Measurements from ENCODE around the gene EIF4G3.

EIF4G3 gene

DNA sequence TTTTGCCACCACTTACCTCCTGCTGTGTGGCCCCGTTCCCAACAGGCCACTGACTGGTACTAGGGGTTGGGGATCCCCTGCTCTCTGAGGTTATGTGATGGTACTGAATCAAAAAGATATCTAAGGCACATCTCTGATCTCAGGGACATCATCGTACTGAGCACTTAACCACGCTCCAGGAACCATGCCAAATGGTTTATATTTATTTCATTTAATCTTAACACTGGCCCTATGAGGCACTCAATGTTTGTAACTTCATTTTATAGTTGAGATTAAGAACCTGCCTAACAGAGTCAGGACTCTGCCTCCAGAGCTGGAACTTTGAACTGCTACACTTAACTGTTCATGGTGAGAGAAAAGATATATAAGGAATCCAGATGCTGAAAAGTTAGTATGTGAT is 291.6 kb downstream of the EIF4G3 start:
- peaks cover 12% of the 10 kb centered on the region; the same call in 1 of the 2 replicates for H3K36me3 ChIP-seq (ENCODE audit: low read length)
- no peaks in the 10 kb centered on the region for H3K9me3 ChIP-seq (ENCODE audit: insufficient read depth, low read length)
- no peak overlapping the region for H3K9ac ChIP-seq (ENCODE audit: low read length)
- H2AFZ ChIP-seq (ENCODE audit: low read depth, low read length, severe bottlenecking): no peak overlapping the region
- no peaks in the 10 kb centered on the region for H3K9me2 ChIP-seq (replicated peaks; ENCODE audit: insufficient read depth, low read length)
- H3K27ac ChIP-seq (ENCODE audit: low read depth, low read length): no peak overlapping the region
- H3K79me2 ChIP-seq (ENCODE audit: insufficient read depth, low read length): no peaks in the 10 kb centered on the region
- no peak for TF ChIP-seq EZH2phosphoT487 (conservative IDR thresholded peaks at IDR 0.05; ENCODE audit: low read length)
- TF ChIP-seq, protein P1, sequence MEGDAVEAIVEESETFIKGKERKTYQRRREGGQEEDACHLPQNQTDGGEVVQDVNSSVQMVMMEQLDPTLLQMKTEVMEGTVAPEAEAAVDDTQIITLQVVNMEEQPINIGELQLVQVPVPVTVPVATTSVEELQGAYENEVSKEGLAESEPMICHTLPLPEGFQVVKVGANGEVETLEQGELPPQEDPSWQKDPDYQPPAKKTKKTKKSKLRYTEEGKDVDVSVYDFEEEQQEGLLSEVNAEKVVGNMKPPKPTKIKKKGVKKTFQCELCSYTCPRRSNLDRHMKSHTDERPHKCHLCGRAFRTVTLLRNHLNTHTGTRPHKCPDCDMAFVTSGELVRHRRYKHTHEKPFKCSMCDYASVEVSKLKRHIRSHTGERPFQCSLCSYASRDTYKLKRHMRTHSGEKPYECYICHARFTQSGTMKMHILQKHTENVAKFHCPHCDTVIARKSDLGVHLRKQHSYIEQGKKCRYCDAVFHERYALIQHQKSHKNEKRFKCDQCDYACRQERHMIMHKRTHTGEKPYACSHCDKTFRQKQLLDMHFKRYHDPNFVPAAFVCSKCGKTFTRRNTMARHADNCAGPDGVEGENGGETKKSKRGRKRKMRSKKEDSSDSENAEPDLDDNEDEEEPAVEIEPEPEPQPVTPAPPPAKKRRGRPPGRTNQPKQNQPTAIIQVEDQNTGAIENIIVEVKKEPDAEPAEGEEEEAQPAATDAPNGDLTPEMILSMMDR (IDR thresholded peaks at IDR 0.05; ENCODE audit: insufficient read depth, low read length, poor library complexity, severe bottlenecking): no peak
- H3K4me2 ChIP-seq (ENCODE audit: low read depth, low read length, poor library complexity, severe bottlenecking): no peak overlapping the region
- H4K20me1 ChIP-seq (ENCODE audit: low read depth, low read length): no peaks in the 10 kb centered on the region
- no peaks in the 10 kb centered on the region for H3K27me3 ChIP-seq (ENCODE audit: low read length)
- H3K4me3 ChIP-seq (ENCODE audit: insufficient read depth, low read length, poor library complexity, severe bottlenecking): no peak overlapping the region
- H3F3A ChIP-seq (ENCODE audit: insufficient read depth): no peaks in the 10 kb centered on the region

DNA sequence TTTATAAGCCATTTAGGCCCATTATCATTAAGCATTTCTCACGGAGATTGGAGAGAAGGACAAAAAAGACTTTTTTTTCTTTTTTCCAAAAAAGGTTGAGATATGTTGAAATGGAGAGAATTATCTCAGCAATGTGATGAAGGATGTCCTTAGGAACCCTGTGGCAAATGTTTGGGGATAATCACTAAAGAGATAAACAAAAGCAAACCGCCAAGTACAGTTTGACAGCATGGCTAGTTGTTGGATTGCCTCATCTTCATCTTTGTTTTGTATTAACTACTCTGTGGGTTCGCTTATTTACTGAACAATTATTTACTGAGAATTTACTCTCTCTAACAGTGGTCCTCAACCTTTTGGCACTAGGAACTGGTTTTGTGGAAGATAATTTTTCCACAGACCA is 292.2 kb downstream of the EIF4G3 start:
- H4K20me1 ChIP-seq (ENCODE audit: low read depth, low read length): no peaks in the 10 kb centered on the region
- no peak overlapping the region for H3K4me2 ChIP-seq (ENCODE audit: low read depth, low read length, poor library complexity, severe bottlenecking)
- H3K4me3 ChIP-seq (ENCODE audit: insufficient read depth, low read length, poor library complexity, severe bottlenecking): no peak overlapping the region
- no peak overlapping the region for H2AFZ ChIP-seq (ENCODE audit: low read depth, low read length, severe bottlenecking)
- H3K36me3 ChIP-seq (ENCODE audit: low read length): peaks cover 15% of the 10 kb centered on the region; the same call in 1 of the 2 replicates
- TF ChIP-seq, protein P1 (IDR thresholded peaks at IDR 0.05; ENCODE audit: insufficient read depth, low read length, poor library complexity, severe bottlenecking): no peak
- TF ChIP-seq EZH2phosphoT487 (conservative IDR thresholded peaks at IDR 0.05; ENCODE audit: low read length): no peak
- no peaks in the 10 kb centered on the region for H3K79me2 ChIP-seq (ENCODE audit: insufficient read depth, low read length)
- no peaks in the 10 kb centered on the region for H3F3A ChIP-seq (ENCODE audit: insufficient read depth)
- H3K27me3 ChIP-seq (ENCODE audit: low read length): no peaks in the 10 kb centered on the region
- H3K9me2 ChIP-seq (replicated peaks; ENCODE audit: insufficient read depth, low read length): no peaks in the 10 kb centered on the region
- no peak overlapping the region for H3K27ac ChIP-seq (ENCODE audit: low read depth, low read length)
- no peaks in the 10 kb centered on the region for H3K9me3 ChIP-seq (ENCODE audit: insufficient read depth, low read length)
- H3K9ac ChIP-seq (ENCODE audit: low read length): no peak overlapping the region

DNA sequence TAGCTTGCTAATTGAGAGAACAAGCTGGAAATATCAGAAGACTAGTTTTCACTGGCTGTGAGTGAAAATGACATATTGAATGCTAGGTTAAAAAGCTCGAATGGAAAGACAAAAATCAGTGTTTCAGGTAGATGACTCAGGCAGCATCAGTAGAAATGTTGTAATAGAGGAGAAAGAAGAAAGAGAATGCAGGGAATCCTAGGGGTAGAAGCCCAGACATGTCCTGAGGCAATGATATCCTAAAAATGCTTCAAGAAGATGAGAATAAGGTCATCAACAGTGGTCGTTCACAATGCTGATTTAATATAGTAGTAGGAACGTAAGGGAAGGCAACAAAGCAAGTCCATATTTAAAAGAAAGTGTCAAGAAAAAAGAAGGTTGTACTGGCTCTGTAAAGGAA is 292.9 kb downstream of the EIF4G3 start:
- TF ChIP-seq EZH2phosphoT487 (conservative IDR thresholded peaks at IDR 0.05; ENCODE audit: low read length): no peak
- TF ChIP-seq, protein P1 (IDR thresholded peaks at IDR 0.05; ENCODE audit: insufficient read depth, low read length, poor library complexity, severe bottlenecking): no peak
- no peaks in the 10 kb centered on the region for H3K79me2 ChIP-seq (ENCODE audit: insufficient read depth, low read length)
- no peak overlapping the region for H3K27ac ChIP-seq (ENCODE audit: low read depth, low read length)
- no peak overlapping the region for H3K9ac ChIP-seq (ENCODE audit: low read length)
- no peak overlapping the region for H3K4me2 ChIP-seq (ENCODE audit: low read depth, low read length, poor library complexity, severe bottlenecking)
- H3K4me3 ChIP-seq (ENCODE audit: insufficient read depth, low read length, poor library complexity, severe bottlenecking): no peak overlapping the region
- no peaks in the 10 kb centered on the region for H3K9me2 ChIP-seq (replicated peaks; ENCODE audit: insufficient read depth, low read length)
- no peak overlapping the region for H2AFZ ChIP-seq (ENCODE audit: low read depth, low read length, severe bottlenecking)
- no peaks in the 10 kb centered on the region for H3K9me3 ChIP-seq (ENCODE audit: insufficient read depth, low read length)
- H4K20me1 ChIP-seq (ENCODE audit: low read depth, low read length): no peaks in the 10 kb centered on the region
- H3F3A ChIP-seq (ENCODE audit: insufficient read depth): no peaks in the 10 kb centered on the region
- peaks cover 21% of the 10 kb centered on the region; the same call in 1 of the 2 replicates for H3K36me3 ChIP-seq (ENCODE audit: low read length)
- H3K27me3 ChIP-seq (ENCODE audit: low read length): no peaks in the 10 kb centered on the region
